ENCODE measurements around the gene MAGI1.
"Not testable (repeated sequence)": the region's sequence is repeated elsewhere in the genome, so short reads cannot be mapped to it uniquely, and the experiment has no call there.

MAGI1 gene

GRCh38 chr3:65578861-65579260, 459.9 kb downstream of the MAGI1 start:
- DNase-seq: no peak

GRCh38 chr3:65577843-65578430, 460.8 kb downstream of the MAGI1 start:
- DNase-seq: peak in 1 of 2 donors; percentile 17

GRCh38 chr3:65576966-65577365, 461.8 kb downstream of the MAGI1 start:
- no peak for DNase-seq

- DNase-seq: no peak
Observed at GRCh38 chr3:65576228-65576627, 462.5 kb downstream of the MAGI1 start.

- no peak for DNase-seq
Observed at GRCh38 chr3:65575376-65575840, 463.3 kb downstream of the MAGI1 start.

- no peak for DNase-seq
Observed at GRCh38 chr3:65573548-65574116, 465.1 kb downstream of the MAGI1 start.

- no peak for DNase-seq
Observed at GRCh38 chr3:65572175-65572777, 466.4 kb downstream of the MAGI1 start.

GRCh38 chr3:65569845-65570405, 468.8 kb downstream of the MAGI1 start:
- DNase-seq: no peak

- DNase-seq: no peak
Observed at GRCh38 chr3:65569129-65569528, 469.6 kb downstream of the MAGI1 start.

- DNase-seq: no peak
Observed at GRCh38 chr3:65568497-65568896, 470.2 kb downstream of the MAGI1 start.

GRCh38 chr3:65565744-65566143, 473.0 kb downstream of the MAGI1 start:
- DNase-seq: not testable (repeated sequence)

GRCh38 chr3:65564483-65564882, 474.2 kb downstream of the MAGI1 start:
- DNase-seq: no peak

GRCh38 chr3:65563861-65564260, 474.9 kb downstream of the MAGI1 start:
- DNase-seq: no peak

GRCh38 chr3:65562447-65562846, 476.3 kb downstream of the MAGI1 start:
- no peak for DNase-seq

GRCh38 chr3:65561617-65562016, 477.1 kb downstream of the MAGI1 start:
- DNase-seq: no peak

- no peak for DNase-seq
Observed at GRCh38 chr3:65560901-65561300, 477.8 kb downstream of the MAGI1 start.

- DNase-seq: no peak
Observed at GRCh38 chr3:65560133-65560532, 478.6 kb downstream of the MAGI1 start.

- no peak for DNase-seq
Observed at GRCh38 chr3:65559643-65560042, 479.1 kb downstream of the MAGI1 start.

GRCh38 chr3:65558826-65559225, 479.9 kb downstream of the MAGI1 start:
- DNase-seq: no peak

- no peak for DNase-seq
Observed at GRCh38 chr3:65557899-65558564, 480.7 kb downstream of the MAGI1 start.

GRCh38 chr3:65556934-65557577, 481.7 kb downstream of the MAGI1 start:
- no peak for DNase-seq

- DNase-seq: no peak
Observed at GRCh38 chr3:65552434-65552833, 486.3 kb downstream of the MAGI1 start.

GRCh38 chr3:65551945-65552344, 486.8 kb downstream of the MAGI1 start:
- no peak for DNase-seq

All from hippocampal formation (tissue), 2 donors.